Measurements from ENCODE around the gene CYB5R3.

The CYB5R3 gene

GRCh38 chr22:42649246-42650099 lies at the start of gene CYB5R3:
CYB5R3 (minus strand) TSS chr22:42649392; CDS start chr22:42649315, 77 bp downstream.
- H3K4me1 ChIP-seq (ENCODE audit: insufficient read depth, insufficient read length): peaks cover 13% of the 10 kb centered on the region
- no peaks in the 10 kb centered on the region for H3K9me3 ChIP-seq (ENCODE audit: insufficient read depth, low read length)
- H3K9ac ChIP-seq (ENCODE audit: insufficient read length, low read depth): peak within 1 kb of the TSS; percentile 94
- peak within 1 kb of the TSS; percentile 92 for H3K4me3 ChIP-seq (ENCODE audit: insufficient read length, low read depth)
- H3K27me3 ChIP-seq (ENCODE audit: insufficient read depth, insufficient read length): no peaks in the 10 kb centered on the region
- TF ChIP-seq YY1 (IDR thresholded peaks at IDR 0.05; ENCODE audit: insufficient read depth, insufficient read length) (peak; percentile 42), ZNF274 (IDR thresholded peaks at IDR 0.05; ENCODE audit: low read depth, low read length) (no peak), SUZ12 (IDR thresholded peaks at IDR 0.05; ENCODE audit: extremely low read depth, insufficient read depth, insufficient read length) (no peak)
- peak; percentile 42 for DNase-seq (ENCODE audit: low read depth, low spot score)
- H3K36me3 ChIP-seq (ENCODE audit: insufficient read depth, insufficient read length, low read length): peaks cover 15% of the 10 kb centered on the region

GRCh38 chr22:42697542-42698013 lies 48.4 kb upstream of the CYB5R3 start:
- H3K27me3 ChIP-seq (ENCODE audit: insufficient read depth, insufficient read length): no peaks in the 10 kb centered on the region
- H3K9ac ChIP-seq (ENCODE audit: insufficient read length, low read depth): no peak overlapping the region
- DNase-seq (ENCODE audit: low read depth, low spot score): no peak
- no peak overlapping the region for H3K4me3 ChIP-seq (ENCODE audit: insufficient read length, low read depth)
- H3K36me3 ChIP-seq (ENCODE audit: insufficient read depth, insufficient read length, low read length): peaks cover 10% of the 10 kb centered on the region
- no peaks in the 10 kb centered on the region for H3K9me3 ChIP-seq (ENCODE audit: insufficient read depth, low read length)
- TF ChIP-seq SUZ12 (IDR thresholded peaks at IDR 0.05; ENCODE audit: extremely low read depth, insufficient read depth, insufficient read length) (no peak), ZNF274 (IDR thresholded peaks at IDR 0.05; ENCODE audit: low read depth, low read length) (no peak), YY1 (IDR thresholded peaks at IDR 0.05; ENCODE audit: insufficient read depth, insufficient read length) (no peak)
- peaks cover 9% of the 10 kb centered on the region for H3K4me1 ChIP-seq (ENCODE audit: insufficient read depth, insufficient read length)

GRCh38 chr22:42696331-42696967 lies 47.3 kb upstream of the CYB5R3 start:
- Histone ChIP-seq H3K9ac (ENCODE audit: insufficient read length, low read depth) (no peak overlapping the region), H3K4me1 (ENCODE audit: insufficient read depth, insufficient read length) (peaks cover 9% of the 10 kb centered on the region), H3K27me3 (ENCODE audit: insufficient read depth, insufficient read length) (no peaks in the 10 kb centered on the region), H3K9me3 (ENCODE audit: insufficient read depth, low read length) (no peaks in the 10 kb centered on the region), H3K4me3 (ENCODE audit: insufficient read length, low read depth) (no peak overlapping the region), H3K36me3 (ENCODE audit: insufficient read depth, insufficient read length, low read length) (peaks cover 10% of the 10 kb centered on the region)
- TF ChIP-seq SUZ12 (IDR thresholded peaks at IDR 0.05; ENCODE audit: extremely low read depth, insufficient read depth, insufficient read length) (no peak), YY1 (IDR thresholded peaks at IDR 0.05; ENCODE audit: insufficient read depth, insufficient read length) (no peak), ZNF274 (IDR thresholded peaks at IDR 0.05; ENCODE audit: low read depth, low read length) (no peak)
- DNase-seq (ENCODE audit: low read depth, low spot score): no peak

- no peak for DNase-seq (ENCODE audit: low read depth, low spot score)
- TF ChIP-seq YY1 (IDR thresholded peaks at IDR 0.05; ENCODE audit: insufficient read depth, insufficient read length) (no peak), SUZ12 (IDR thresholded peaks at IDR 0.05; ENCODE audit: extremely low read depth, insufficient read depth, insufficient read length) (no peak), ZNF274 (IDR thresholded peaks at IDR 0.05; ENCODE audit: low read depth, low read length) (no peak)
- H3K9ac ChIP-seq (ENCODE audit: insufficient read length, low read depth): no peak overlapping the region
- no peaks in the 10 kb centered on the region for H3K27me3 ChIP-seq (ENCODE audit: insufficient read depth, insufficient read length)
- peaks cover 10% of the 10 kb centered on the region for H3K36me3 ChIP-seq (ENCODE audit: insufficient read depth, insufficient read length, low read length)
- peaks cover 9% of the 10 kb centered on the region for H3K4me1 ChIP-seq (ENCODE audit: insufficient read depth, insufficient read length)
- H3K9me3 ChIP-seq (ENCODE audit: insufficient read depth, low read length): no peaks in the 10 kb centered on the region
- H3K4me3 ChIP-seq (ENCODE audit: insufficient read length, low read depth): no peak overlapping the region
These were observed 46.1 kb upstream of the CYB5R3 start for GRCh38 chr22:42695294-42695693.

- Histone ChIP-seq H3K9me3 (ENCODE audit: insufficient read depth, low read length) (no peaks in the 10 kb centered on the region), H3K9ac (ENCODE audit: insufficient read length, low read depth) (no peak overlapping the region), H3K27me3 (ENCODE audit: insufficient read depth, insufficient read length) (no peaks in the 10 kb centered on the region), H3K4me1 (ENCODE audit: insufficient read depth, insufficient read length) (peaks cover 7% of the 10 kb centered on the region), H3K36me3 (ENCODE audit: insufficient read depth, insufficient read length, low read length) (peaks cover 10% of the 10 kb centered on the region), H3K4me3 (ENCODE audit: insufficient read length, low read depth) (no peak overlapping the region)
- TF ChIP-seq YY1 (IDR thresholded peaks at IDR 0.05; ENCODE audit: insufficient read depth, insufficient read length) (no peak), ZNF274 (IDR thresholded peaks at IDR 0.05; ENCODE audit: low read depth, low read length) (no peak), SUZ12 (IDR thresholded peaks at IDR 0.05; ENCODE audit: extremely low read depth, insufficient read depth, insufficient read length) (no peak)
- no peak for DNase-seq (ENCODE audit: low read depth, low spot score)
These were observed 44.8 kb upstream of the CYB5R3 start for GRCh38 chr22:42693763-42694683.

- H3K4me3 ChIP-seq (ENCODE audit: insufficient read length, low read depth): no peak overlapping the region
- peaks cover 10% of the 10 kb centered on the region for H3K36me3 ChIP-seq (ENCODE audit: insufficient read depth, insufficient read length, low read length)
- TF ChIP-seq YY1 (IDR thresholded peaks at IDR 0.05; ENCODE audit: insufficient read depth, insufficient read length): no peak
- TF ChIP-seq SUZ12 (IDR thresholded peaks at IDR 0.05; ENCODE audit: extremely low read depth, insufficient read depth, insufficient read length): no peak
- TF ChIP-seq ZNF274 (IDR thresholded peaks at IDR 0.05; ENCODE audit: low read depth, low read length): no peak
These were observed 44.0 kb upstream of the CYB5R3 start for GRCh38 chr22:42693055-42693762.

More at GRCh38 chr22:42693055-42693762, 44.0 kb upstream of the CYB5R3 start:
- peaks cover 5% of the 10 kb centered on the region for H3K4me1 ChIP-seq (ENCODE audit: insufficient read depth, insufficient read length)
- H3K9ac ChIP-seq (ENCODE audit: insufficient read length, low read depth): no peak overlapping the region
- DNase-seq (ENCODE audit: low read depth, low spot score): no peak
- H3K9me3 ChIP-seq (ENCODE audit: insufficient read depth, low read length): no peaks in the 10 kb centered on the region
- no peaks in the 10 kb centered on the region for H3K27me3 ChIP-seq (ENCODE audit: insufficient read depth, insufficient read length)

Measured in NT2/D1 (cell line).